HG02840 (cell line): Measurements from ENCODE around the gene ZNF117.
"Not testable (repeated sequence)": the region's sequence is repeated elsewhere in the genome, so short reads cannot be mapped to it uniquely, and the experiment has no call there.

Experiments
- ATAC-seq: cut with Tn5 transposase; IDR thresholded peaks from one replicate; pipeline ENCODE4 v1.9.1; 2021; ENCODE audit warnings: mild to moderate bottlenecking, moderate library complexity, moderate number of reproducible peaks; ENCODE audit not compliant: unreplicated experiment, low FRiP score

Gene ZNF117

GRCh38 chr7:64990936-64991335, at the start of gene ZNF117:
Gene ZNF117, minus strand, starts transcription at chr7:64991036.
- no peak for ATAC-seq

GRCh38 chr7:65038767-65039166, 47.9 kb upstream of the ZNF117 start:
- ATAC-seq: peak; percentile 16

GRCh38 chr7:65037740-65038688, 47.2 kb upstream of the ZNF117 start:
- ATAC-seq: peak; percentile 85

- ATAC-seq: not testable (repeated sequence)
Observed at GRCh38 chr7:65036526-65036925, 45.7 kb upstream of the ZNF117 start.

GRCh38 chr7:65035469-65035868, 44.6 kb upstream of the ZNF117 start:
- not testable (repeated sequence) for ATAC-seq

GRCh38 chr7:65034120-65034782, 43.4 kb upstream of the ZNF117 start:
- not testable (repeated sequence) for ATAC-seq

GRCh38 chr7:65033391-65033790, 42.6 kb upstream of the ZNF117 start:
- not testable (repeated sequence) for ATAC-seq

- not testable (repeated sequence) for ATAC-seq
Observed at GRCh38 chr7:65025023-65025422, 34.2 kb upstream of the ZNF117 start.

- ATAC-seq: not testable (repeated sequence)
Observed at GRCh38 chr7:65020978-65021377, 30.1 kb upstream of the ZNF117 start.

GRCh38 chr7:65009881-65010280, 19.0 kb upstream of the ZNF117 start:
- ATAC-seq: not testable (repeated sequence)

- ATAC-seq: not testable (repeated sequence)
Observed at GRCh38 chr7:65009394-65009793, 18.6 kb upstream of the ZNF117 start.

GRCh38 chr7:65007036-65007435, 16.2 kb upstream of the ZNF117 start:
- ATAC-seq: not testable (repeated sequence)

- ATAC-seq: peak; percentile 100
Observed at GRCh38 chr7:65006094-65006992, 15.5 kb upstream of the ZNF117 start, which contains the start of gene ERV3-1. Gene ERV3-1, minus strand, starts transcription at chr7:65006687. Its CDS starts 13,661 bp downstream, at chr7:64993026.

- no peak for ATAC-seq
Observed at GRCh38 chr7:65004575-65004974, 13.7 kb upstream of the ZNF117 start.

- ATAC-seq: no peak
Observed at GRCh38 chr7:65002972-65003585, 12.2 kb upstream of the ZNF117 start.

- no peak for ATAC-seq
Observed at GRCh38 chr7:65001291-65001814, 10.5 kb upstream of the ZNF117 start.

GRCh38 chr7:64999165-65000004, 8.5 kb upstream of the ZNF117 start:
- ATAC-seq: no peak

- ATAC-seq: no peak
Observed at GRCh38 chr7:64998865-64999164, 8.0 kb upstream of the ZNF117 start.

GRCh38 chr7:64997927-64998391, 7.1 kb upstream of the ZNF117 start:
- no peak for ATAC-seq
